GM21447 (cell line): Measurements from ENCODE around the gene TSSK6.

Experiments used
- ATAC-seq: cut with Tn5 transposase; IDR thresholded peaks from one replicate; pipeline ENCODE4 v1.9.1; 2021; ENCODE audit not compliant: unreplicated experiment

The TSSK6 gene

DNA sequence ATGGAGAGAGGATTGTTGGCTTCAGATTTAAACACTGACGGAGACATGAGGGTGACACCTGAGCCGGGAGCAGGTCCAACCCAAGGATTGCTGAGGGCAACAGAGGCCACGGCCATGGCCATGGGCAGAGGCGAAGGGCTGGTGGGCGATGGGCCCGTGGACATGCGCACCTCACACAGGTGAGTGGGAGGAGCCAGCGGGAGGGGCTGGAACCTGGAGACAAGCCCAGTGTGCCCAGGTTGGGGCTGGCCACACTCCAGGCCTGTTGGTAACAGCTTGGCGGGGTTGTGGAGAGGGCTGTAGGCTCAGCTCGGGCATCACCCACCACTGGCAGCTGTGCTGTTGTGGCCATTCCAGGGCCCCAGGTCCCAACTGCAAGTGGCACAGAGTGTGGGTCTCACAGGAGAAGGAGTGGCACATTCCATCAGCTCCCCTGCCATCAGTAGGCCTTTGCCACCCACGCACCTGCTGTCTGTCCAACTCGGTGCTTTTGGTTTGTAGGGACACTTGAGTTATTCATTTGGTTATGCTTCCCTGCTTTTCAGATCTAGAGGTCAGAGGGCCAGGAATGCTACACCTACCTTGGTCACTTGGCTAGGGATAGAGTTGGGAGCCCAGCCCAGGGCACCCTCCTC, 49.8 kb downstream of the TSSK6 start:
- no peak for ATAC-seq

DNA sequence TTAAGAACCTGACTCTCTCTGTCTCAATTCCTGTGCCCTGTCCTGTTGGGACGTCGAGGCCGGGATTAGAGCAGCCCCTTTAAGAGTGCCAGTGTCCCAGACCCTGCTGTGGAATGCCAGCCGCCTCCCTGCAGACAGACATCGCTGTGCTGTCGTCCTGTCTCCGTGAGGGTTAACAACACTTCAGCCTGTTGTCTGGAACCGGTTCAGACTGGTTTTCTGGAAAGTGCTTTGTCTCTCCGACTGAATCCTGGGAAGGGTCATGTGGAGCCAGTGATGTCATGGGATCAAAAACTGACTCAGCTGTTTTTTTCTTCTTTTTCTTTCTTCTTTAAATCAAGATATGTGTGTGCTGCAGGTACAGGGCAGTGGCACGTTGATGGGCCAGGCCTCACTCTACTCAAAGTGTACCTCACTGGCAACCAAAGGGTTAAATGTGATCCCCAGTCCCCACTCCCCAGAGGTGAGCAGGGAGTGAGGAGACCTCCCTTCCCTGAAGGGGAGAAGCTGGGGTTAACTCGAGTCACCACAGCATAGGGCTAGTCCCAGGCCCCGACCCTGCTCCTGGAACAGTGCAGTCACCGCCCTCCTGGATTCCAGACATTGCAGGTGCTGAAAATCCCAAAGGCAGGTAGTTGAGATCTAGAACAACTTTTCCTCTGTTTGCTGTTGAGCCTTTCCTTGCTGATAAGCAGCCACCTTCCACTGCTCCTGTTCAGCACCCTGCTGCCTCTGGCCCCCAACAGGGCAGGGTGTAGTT, 50.8 kb downstream of the TSSK6 start:
- no peak for ATAC-seq
